Stimulated activated naive CD4-positive, alpha-beta T cell (primary cell): ENCODE data around the gene PPP1R1C.
"Not testable (repeated sequence)": the region's sequence is repeated elsewhere in the genome, so short reads cannot be mapped to it uniquely, and the experiment has no call there.

Experiments used
- DNase-seq, 6 experiments: peaks; one replicate each; lab custom pipeline; 2025; lab: John Stamatoyannopoulos, UW

The PPP1R1C gene

DNA sequence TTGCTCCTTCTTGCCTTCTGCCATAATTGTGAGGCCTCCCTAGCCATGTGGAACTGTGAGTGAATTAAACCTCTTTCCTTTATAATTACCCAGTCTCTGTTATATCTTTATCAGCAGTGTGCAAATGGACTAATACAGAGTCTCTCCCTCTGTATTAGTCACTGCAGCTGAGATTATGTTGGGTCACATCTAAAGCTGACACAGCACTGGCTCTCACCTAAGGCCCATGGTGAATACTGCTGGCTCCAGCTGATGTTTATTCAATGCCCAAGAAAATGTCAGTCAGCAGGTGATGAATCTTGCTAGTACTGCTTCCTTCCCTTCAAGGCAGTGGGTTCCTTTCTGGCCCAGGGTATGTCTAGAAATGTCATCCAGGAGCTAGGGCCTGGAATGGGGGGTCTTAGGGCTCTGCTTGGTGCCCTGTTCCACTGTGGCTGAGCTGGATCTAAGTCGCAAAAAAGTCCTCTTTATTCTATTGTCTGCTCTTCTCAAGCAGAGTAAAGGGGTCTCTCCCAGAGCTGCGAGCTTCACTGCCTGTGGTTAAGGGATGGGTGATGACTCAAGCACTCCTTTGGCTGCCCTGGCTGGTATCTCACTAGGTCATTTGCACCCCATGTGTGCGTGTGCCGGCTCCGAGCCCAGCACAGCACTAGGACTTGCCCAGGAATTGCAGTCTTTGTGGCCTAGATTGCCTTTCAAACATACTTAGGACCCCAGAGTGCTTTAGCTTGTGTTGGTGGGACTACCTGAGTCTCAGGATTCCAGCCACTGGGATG, 29.9 kb downstream of the PPP1R1C start:
- no peak for DNase-seq

DNA sequence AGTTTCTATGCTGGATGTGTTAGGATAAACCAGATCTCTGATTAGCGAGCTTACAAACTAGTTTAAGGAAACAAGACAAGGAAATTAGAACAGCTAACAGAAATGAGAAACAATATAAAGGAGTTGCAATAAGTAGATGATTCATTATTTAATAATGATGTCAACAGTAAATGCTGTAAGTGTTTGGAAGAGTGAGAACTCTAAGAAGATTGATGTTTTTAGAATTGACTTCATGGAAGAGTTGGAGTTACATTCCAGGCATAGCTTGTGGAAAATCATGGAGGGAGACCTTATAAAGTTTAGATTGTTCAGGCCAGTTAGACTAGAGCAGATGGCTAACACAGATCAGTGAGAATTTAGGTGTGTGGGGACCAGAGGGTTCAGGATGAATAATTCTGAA, 32.6 kb downstream of the PPP1R1C start:
- DNase-seq, result no peak

DNA sequence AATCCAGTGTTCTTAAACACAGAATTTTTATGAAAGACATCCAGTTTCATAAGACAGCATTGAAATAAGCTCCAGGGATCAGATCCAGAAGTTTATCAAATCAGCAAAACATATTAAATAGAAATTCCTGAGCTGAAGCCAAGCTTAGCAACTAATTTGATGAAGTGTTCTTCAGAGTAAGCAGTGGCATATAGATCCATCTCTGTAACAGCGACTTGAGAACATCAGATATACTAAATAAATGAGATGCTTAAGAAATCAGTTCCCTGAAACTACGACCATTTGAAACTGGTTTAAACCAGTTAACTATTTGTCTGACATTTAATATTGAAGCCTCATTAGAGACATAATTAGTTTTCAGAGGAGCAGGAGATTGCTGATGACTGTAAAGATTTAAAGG, 34.1 kb downstream of the PPP1R1C start:
- DNase-seq, result no peak

DNA sequence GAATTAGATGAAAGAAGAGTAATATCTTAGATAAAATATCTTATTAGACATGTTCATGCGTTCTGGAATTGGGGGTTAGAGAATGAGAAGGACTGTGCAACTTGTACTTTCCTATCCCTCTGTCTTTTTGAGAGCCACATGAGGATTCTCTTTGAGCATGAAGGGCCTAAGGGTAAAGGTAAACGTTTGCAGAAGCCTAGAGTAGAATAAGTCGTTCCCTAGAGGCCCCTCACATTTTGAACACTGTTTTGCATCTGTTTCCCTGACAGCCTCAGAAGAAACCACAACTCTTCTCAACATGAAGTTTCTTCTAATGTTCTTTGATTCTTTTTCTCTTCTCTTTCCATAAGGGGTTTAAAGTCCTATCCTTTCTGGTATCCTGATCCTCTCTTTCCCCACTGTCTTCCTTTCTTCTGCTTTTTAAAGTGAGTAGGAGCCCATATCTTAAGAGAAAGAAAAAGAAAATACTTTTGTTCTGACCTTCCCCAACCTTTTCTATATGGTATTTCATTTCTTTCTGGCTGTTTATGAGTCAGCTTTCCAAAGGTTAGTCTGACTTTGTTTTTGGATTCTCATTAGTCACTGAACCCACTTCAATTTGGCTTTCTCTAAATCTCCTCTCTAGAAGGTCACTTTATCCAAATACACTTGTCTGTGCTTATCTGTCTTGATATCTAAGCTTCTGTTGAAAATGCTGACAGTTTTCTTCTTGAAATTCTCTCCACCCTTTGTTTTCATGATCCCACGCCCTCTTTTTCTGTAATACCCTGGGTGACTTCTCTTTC, 34.8 kb downstream of the PPP1R1C start:
- DNase-seq, result no peak

DNA sequence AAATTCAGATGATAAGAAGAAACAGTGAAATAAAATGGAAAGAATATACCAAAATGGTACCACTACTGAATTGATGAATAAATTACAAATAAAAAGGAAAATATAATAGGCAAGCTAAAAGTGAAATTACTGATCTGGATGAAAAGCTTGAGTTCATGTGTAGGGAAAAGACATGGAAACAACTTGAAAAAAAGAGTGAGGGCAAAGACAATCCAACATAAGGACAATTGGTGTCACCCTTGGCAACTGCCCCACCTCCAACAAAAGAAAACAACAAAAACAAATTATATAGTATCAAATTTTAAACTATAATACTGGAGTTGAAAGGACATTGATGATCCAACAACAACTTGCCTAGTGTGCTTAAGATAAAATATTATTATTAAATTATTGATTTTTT, 37.6 kb downstream of the PPP1R1C start:
- no peak for DNase-seq

DNA sequence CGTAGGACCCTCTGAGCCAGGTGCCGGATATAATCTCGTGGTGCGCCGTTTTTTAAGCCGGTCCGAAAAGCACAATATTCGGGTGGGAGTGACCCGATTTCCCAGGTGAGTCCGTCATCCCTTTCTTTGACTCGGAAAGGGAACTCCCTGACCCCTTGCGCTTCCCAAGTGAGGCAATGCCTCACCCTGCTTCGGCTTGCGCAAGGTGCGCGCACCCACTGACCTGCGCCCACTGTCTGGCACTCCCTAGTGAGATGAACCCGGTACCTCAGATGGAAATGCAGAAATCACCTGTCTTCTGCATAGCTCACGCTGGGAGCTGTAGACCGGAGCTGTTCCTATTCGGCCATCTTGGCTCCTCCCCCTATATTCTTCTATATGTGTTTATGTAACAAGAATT, 45.2 kb downstream of the PPP1R1C start:
- DNase-seq, result not testable (repeated sequence)

DNA sequence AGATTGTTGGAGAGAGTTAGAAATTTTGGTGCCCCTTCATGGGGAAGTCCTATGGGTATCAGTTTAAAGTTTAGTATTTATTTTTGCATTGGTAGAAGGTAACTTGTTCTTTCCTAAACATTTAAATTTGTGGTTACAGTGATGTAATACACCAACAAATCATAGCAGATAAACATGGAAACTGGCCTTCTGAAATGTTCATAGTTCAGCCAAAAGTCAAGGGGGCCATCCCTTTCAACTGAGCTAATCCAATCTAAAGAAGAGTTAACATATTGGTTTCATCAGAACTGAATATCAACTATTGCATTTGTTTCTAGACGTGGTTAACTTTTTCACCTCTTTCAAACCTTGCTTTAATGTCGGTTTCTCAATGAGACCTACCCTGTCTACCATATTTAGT, 46.3 kb downstream of the PPP1R1C start:
- DNase-seq, result no peak

DNA sequence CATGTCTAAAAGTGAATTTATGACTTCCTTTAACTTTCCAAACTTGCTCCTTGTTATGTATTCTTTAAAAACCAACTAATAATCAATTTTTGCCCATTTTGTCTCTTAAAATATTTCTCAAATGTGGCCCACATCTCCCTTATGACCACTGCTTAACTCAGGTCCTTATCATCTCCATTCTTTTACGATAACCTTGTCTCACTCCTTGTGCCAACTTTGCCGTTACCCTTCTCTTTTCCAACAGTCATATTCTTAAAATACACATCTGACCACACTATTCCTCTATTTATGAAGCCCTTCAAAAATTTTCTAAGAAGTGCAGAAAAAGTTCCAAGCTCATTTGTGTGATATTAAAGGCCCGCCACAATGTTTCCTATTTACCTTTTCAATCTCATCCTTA, 47.8 kb downstream of the PPP1R1C start:
- no peak for DNase-seq

DNA sequence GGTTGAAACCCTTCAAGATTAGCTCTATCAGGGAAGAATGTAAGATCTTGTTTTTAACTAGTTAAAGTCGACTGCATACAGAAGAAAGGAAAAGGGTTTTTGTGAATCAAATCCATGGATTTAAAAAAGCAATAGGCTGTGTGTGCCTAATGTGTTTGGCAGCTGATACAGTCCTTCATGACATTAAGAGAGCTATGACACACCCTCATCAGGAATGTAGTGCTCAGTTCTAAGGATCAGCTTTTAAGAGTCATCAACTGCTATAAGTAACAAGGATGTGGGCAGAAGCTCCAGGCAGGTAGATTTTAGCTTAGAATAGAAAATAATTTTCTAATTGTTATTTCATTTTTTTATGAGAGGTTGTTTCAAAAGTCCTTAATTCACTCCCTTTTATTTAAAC, 52.9 kb downstream of the PPP1R1C start:
- no peak for DNase-seq

DNA sequence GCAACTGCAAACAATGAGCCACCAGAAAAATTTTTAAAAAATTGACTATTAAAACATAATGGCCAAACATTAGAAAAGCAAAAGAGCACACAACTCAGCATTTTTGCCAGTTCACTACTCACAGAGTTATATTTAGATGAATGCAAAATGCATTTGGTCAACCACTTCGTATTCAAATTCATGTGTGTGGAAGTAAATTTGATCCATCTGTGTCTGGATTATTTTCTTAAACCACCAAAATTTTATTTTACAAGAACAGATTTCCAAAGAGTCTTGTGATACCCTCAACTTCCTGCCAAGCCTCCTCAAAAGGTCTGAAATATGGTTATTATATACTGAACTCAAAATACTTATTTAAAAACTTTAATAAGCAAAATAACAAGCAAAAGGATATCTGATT, 57.4 kb downstream of the PPP1R1C start:
- DNase-seq, result no peak

DNA sequence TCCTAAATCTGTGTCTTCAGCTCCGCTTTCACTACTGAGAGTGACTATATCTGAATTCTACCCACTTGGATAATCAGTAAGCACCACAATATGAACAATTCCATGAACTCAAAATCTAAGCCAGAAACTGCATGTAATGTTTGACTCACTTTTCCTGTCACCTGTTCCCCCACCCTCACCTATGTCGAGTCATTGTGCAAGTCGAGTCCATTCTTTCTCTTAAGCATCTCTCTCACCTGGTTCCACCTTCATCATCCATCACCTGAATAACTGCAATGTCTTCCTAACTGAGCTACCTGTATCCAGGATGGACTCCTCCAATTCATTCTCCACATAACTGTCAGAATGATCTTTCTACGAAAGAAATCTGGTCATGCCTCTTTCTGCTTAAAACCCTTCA, 58.2 kb downstream of the PPP1R1C start:
- no peak for DNase-seq

DNA sequence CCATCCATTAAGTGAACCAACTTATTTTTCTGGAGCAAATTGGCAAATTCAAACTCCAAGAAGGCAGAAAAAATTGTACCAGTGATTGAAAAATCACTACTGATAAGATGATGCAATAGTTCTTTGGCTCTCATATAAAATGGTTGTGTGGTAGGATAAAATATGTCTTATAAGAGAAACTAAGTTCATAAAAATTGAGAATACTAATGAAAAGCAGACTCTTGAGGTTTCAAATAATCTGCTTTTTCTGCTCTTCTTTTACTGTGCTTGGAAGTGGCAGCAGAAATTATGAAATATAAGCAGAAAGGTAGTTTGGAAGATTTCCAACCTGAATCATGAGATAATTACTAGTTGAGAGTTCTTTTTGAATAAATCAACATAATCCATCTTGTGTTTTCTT, 61.9 kb downstream of the PPP1R1C start:
- DNase-seq, result no peak

DNA sequence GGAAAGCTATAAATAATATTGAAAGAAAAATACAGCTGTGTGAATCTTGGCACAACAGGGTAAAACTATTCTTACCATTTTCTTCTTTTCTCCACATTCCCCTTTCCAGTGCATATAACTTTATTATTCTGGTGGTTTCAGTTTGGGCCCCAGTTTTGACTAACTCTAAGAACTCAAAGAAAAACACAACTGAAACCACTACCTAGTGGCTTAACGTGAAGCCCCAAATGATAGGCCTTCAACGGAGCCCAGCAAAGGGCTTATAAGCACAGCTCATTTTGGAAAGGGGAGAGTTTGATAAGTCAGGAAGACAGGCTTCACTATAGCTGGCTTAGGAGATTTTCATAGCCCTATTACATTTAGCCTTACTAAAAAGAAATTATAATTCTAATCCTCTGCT, 62.4 kb downstream of the PPP1R1C start:
- no peak for DNase-seq

DNA sequence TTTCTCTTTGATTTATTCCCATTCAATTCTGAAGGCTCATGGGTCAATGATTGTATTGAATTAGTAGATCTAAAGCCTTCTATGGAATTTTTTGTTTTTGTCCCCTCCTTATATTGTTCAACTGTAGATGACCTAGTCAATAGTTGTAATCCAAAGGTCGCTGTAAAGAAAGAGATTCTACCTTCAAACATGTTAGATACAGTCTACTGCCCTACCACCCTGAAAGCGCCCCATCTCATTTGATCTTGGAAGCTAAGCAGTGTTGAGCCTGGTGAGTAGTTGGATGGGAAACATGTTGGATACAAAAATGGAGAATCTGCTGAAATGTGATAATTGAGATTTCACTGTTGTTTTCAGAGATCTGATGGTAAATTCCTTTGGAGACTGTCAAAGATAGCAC, 63.0 kb downstream of the PPP1R1C start:
- DNase-seq, result no peak

DNA sequence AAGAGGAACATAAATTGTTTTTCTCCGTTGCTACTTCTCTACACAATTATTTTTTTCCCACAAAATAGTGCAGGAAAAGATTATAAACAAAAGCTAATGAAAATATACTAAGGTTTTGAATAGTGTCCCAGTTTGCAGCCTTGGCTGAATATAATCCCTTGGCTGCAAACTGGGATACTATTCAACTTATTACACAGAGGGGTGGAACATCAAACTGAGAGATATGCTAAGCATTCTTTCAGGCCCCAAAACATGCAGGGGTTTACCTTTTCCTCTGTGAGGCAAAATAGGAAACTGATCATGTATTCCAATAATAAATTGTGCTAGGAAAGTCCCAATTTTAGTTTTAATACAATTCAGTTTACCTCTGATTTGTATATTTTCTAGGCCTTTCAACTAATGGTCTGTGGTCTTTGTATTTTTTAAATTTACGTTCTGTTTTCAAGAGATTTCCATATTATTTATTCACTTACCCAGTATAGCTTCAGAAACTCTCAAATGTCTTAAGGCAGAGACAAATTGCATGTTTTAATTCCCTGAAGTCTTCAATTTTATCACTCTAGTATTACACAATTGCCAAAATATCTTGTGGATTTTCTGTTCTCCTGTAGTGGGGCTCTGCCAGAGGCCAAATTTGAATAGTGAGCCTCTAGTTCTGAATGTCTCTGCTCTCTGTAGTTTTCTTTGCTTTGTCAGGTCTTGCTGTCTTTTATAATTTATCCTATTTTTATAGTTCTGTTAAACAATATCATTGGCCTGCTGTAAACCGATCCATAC, 63.9 kb downstream of the PPP1R1C start:
- no peak for DNase-seq

DNA sequence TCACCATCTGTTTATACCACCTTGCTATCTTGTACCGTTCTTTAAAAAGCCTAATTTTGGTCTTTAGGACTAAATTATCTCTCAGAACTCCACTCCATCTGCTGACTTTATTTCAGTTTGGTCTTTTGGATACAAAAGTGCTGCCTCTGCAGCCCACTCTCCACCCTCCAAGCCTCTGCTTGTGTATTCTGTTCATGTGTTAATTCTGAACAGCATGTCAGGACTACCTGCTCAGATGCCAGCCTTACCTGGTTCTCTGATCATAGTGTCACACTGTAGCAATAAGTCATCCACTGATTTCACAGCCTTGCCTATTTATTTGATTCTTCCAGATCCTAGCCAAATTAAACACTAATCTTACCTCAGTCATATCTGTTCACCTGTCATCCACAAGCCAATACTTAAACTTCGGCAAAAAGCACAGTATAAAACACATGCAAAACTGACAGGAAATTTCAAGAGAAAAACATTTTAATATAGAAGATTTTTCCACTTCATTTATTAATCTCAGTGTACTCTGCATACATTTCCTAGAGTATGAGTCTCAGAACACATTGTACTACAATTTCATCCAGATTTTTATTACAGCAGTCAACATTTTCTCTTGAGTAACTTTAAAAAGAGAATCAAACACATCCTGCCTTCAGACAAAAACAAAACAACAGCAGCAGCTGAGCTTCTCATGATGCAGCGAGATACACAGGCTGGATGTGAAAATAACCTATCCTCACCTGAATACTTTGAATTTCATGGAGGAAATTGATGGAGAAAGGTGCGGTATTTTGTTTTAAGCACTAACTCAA, 64.9 kb downstream of the PPP1R1C start:
- DNase-seq, result no peak

DNA sequence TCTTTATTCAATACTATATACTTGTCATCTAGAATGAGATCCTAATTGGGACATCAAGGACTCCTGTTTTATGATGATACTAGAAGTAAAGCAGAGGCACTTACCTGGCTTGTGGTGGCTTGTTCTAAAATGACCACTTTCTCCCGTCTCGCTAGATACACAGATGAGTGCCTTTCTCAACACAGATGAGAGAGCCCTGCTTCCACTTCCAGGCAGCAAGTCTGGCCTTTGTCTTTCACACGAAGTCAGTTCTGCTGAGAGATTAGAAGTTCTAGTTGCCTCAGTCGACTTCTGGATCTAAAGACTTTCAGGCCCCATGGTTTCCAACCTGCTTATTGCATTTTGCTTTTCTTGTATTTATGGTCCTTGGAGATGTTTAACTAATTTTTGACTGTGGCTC, 70.3 kb downstream of the PPP1R1C start:
- DNase-seq, result no peak

DNA sequence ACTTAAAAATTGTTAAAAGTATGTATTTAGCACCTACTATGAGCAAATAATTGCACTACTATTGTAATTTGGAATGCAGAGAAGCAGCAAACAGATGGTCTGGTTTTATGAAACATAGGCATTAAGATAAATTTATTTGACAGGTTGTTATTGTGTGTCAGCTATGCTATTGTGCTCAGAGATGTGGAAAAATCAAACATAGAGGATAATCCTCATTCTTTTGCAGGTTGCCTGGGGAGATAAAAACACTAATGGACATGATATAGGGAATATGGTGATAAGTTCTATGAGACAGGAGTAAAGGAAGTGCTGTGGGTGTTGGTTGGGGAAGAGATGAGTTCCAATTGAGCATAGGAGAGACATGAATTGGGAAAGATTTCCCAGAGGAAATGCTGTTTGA, 71.3 kb downstream of the PPP1R1C start:
- DNase-seq, result no peak

DNA sequence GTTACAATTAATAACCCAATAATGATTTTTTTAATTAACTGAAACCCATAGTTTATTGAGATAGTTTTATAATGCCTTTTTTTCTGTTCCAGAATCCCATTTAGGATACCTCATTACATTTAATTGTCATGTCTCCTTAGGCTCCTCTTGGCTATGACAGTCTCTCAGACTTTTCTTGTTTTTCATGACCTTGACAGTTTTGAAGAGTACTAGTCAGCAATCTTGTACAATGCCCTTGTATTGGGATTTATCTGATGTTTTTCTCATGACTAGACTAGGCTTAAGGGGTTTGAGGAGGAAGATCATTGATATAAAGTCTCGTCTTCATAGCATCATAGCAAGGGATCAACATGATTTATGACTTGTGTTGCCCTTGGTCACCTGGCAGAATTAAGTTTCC, 72.4 kb downstream of the PPP1R1C start:
- DNase-seq, result no peak

DNA sequence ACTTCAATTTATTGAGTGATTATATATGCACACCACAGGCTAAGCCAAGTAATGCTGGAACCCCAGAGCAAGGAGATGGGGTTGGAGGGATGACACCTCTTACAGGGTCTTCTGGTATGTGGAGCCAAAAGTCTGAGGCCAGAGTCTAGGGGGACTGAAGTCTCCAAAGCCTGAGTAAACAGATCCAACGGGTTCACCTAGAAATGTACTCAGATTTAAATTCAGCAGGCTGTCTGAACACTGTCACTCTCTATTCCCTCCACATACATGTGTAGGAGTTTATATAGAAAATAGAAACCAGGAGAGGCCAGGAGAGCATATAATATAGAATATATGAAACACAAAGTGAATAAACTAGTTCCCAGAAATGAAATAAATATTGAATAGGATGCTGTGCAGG, 76.1 kb downstream of the PPP1R1C start:
- DNase-seq, result no peak

DNA sequence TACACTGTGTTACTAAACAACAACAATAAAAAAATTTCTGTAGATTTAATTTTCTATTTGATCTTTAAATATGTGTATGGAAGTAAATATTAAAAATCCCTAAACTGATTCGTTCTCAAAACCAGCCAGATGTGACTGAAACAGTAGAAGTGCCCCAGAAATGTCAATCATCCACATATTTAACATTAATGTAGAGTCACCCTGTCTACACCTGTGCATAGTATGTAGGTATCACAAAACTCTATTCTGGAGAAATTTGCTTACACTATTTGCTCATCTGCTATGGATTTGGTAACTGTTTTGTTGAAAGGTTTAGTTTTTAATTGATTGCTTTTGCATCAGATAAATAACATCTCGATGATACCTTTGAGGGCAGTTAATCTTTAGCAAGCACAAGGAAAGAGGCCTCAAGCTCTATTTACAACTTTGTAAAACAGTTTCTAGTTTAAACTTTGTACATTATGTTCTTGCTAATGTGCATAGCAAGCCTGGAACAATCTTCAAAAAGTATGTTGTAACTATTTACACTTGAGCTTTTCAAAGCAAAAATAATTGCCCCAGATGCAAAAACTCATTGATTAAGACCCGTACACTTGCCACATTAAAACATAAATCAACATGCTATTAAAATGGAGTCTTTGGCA, 76.8 kb downstream of the PPP1R1C start:
- no peak for DNase-seq
